DND-41 (cell line): ENCODE measurements around the gene DLG2.

Experiments
- ATAC-seq: fragments of 200-7000 bp; cut with Tn5 transposase; 3 replicates; pipeline ENCODE4 v1.9.1; 2021; ENCODE audit warnings: low read depth; ENCODE audit not compliant: insufficient read depth
- DNase-seq: peaks from one replicate; pipeline ENCODE4 v3.0.0-alpha.2; 2020
- H2AFZ ChIP-seq: 2 replicates; pipeline ENCODE4 v1.6.0; 2012; ENCODE audit warnings: low read depth, low read length
- H3K27ac ChIP-seq: 2 replicates; pipeline ENCODE4 v1.5.1; 2012; ENCODE audit warnings: low read length, inconsistent platforms
- H3K27me3 ChIP-seq: fragments of 200-600 bp; sonication (generic); 2 replicates; pipeline ENCODE4 v1.6.0; 2012; ENCODE audit warnings: low read length, mild to moderate bottlenecking, inconsistent platforms; ENCODE audit not compliant: insufficient read depth, poor library complexity
- H3K36me3 ChIP-seq: 2 replicates; pipeline ENCODE4 v1.5.1; 2012; ENCODE audit warnings: low read length, inconsistent platforms; ENCODE audit not compliant: insufficient read depth
- H3K4me1 ChIP-seq: 2 replicates; pipeline ENCODE4 v1.5.1; 2012; ENCODE audit warnings: mild to moderate bottlenecking, low read length; ENCODE audit not compliant: insufficient read depth
- H3K4me2 ChIP-seq: 2 replicates; pipeline ENCODE4 v1.6.0; 2012; ENCODE audit warnings: mild to moderate bottlenecking, moderate library complexity, low read length, inconsistent platforms; ENCODE audit not compliant: insufficient read depth
- H3K4me3 ChIP-seq, 2 experiments: fragments of 200-600 bp in 1 of 2; shearing (Covaris generic) in 1 of 2; 2 replicates each; pipeline ENCODE4 v1.5.1; 2012 to 2016; ENCODE audit warnings: inconsistent platforms in 2 of 2, low read length in 2 of 2, mild to moderate bottlenecking in 2 of 2, low read depth in 1 of 2, moderate library complexity in 1 of 2
- H3K79me2 ChIP-seq: 2 replicates; pipeline ENCODE4 v1.6.0; 2012; ENCODE audit warnings: low read length, inconsistent platforms; ENCODE audit not compliant: insufficient read depth
- H3K9ac ChIP-seq: 2 replicates; pipeline ENCODE4 v1.6.0; 2012; ENCODE audit warnings: low read depth, mild to moderate bottlenecking, inconsistent platforms, low read length, moderate library complexity
- H3K9me3 ChIP-seq: 2 replicates; pipeline ENCODE4 v1.5.1; 2012; ENCODE audit warnings: low read length, moderate library complexity, mild to moderate bottlenecking, inconsistent platforms; ENCODE audit not compliant: insufficient read depth, severe bottlenecking
- H4K20me1 ChIP-seq: 2 replicates; pipeline ENCODE4 v1.6.0; 2012; ENCODE audit warnings: low read length; ENCODE audit not compliant: insufficient read depth
- EZH2 ChIP-seq: IDR thresholded peaks from 3 replicates; pipeline ENCODE4 v1.6.1; 2012; ENCODE audit warnings: borderline replicate concordance, low read depth, mild to moderate bottlenecking, moderate library complexity, low read length, inconsistent platforms; ENCODE audit not compliant: severe bottlenecking
- TF ChIP-seq, protein P1 (sequence below): IDR thresholded peaks from 2 replicates; pipeline ENCODE4 v1.5.1; 2012; ENCODE audit warnings: borderline replicate concordance, low read length, moderate library complexity, mild to moderate bottlenecking; ENCODE audit not compliant: poor library complexity, severe bottlenecking; ENCODE audit errors: extremely low read depth

Gene DLG2

DNA sequence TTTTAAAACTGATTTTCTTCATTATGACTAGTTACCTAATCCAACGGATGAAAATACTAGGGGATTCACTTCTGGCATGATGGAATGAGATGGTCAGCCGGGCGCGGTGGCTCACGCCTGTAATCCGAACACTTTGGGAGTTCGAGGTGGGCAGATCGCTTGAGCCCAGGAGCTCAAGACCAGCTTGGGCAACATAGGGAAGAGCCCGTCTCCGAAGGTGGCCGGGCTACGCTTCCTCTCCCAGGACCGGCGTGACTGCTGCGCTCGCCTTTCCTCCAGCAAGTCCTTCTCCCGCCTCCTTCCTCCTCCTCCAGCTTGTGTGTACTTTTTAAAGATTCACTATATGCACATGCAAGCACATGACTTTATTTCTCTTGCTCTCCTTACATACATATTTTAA is 1835.6 kb downstream of the DLG2 start:
- H2AFZ ChIP-seq = no peak overlapping the region
- no peaks in the 10 kb centered on the region for H3K4me1 ChIP-seq
- TF ChIP-seq, protein P1, sequence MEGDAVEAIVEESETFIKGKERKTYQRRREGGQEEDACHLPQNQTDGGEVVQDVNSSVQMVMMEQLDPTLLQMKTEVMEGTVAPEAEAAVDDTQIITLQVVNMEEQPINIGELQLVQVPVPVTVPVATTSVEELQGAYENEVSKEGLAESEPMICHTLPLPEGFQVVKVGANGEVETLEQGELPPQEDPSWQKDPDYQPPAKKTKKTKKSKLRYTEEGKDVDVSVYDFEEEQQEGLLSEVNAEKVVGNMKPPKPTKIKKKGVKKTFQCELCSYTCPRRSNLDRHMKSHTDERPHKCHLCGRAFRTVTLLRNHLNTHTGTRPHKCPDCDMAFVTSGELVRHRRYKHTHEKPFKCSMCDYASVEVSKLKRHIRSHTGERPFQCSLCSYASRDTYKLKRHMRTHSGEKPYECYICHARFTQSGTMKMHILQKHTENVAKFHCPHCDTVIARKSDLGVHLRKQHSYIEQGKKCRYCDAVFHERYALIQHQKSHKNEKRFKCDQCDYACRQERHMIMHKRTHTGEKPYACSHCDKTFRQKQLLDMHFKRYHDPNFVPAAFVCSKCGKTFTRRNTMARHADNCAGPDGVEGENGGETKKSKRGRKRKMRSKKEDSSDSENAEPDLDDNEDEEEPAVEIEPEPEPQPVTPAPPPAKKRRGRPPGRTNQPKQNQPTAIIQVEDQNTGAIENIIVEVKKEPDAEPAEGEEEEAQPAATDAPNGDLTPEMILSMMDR = no peak
- no peak for TF ChIP-seq EZH2
- H3K79me2 ChIP-seq = no peaks in the 10 kb centered on the region
- no peaks in the 10 kb centered on the region for H4K20me1 ChIP-seq
- H3K27ac ChIP-seq = no peak overlapping the region
- no peak overlapping the region for H3K4me2 ChIP-seq
- no peak for ATAC-seq
- no peak for DNase-seq
- no peaks in the 10 kb centered on the region for H3K36me3 ChIP-seq
- H3K9me3 ChIP-seq = no peaks in the 10 kb centered on the region
- H3K27me3 ChIP-seq = no peaks in the 10 kb centered on the region
- H3K4me3 ChIP-seq = no peak overlapping the region
- H3K9ac ChIP-seq = no peak overlapping the region

DNA sequence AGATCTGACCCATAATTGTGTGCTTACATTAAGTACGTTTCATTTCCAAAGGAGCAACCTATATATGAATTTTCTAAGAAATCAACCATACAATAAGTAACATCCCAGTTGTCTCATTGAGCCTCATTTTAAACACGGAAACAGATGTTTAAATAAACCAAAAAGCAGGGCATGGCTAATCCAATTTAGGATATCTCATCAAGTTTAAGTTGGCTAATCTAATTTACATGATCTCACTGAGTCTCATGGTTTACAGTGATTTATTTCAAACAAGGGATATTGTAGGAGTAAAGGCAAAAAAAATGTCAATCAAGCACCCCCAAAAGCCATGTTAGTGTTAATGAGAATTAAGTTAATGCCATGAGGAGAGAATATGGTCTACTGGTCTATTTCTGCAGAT is 1841.2 kb downstream of the DLG2 start:
- H3K79me2 ChIP-seq = no peaks in the 10 kb centered on the region
- H3K9ac ChIP-seq = no peak overlapping the region
- DNase-seq (no peak), ATAC-seq (no peak)
- H3K27ac ChIP-seq = no peak overlapping the region
- H3K4me3 ChIP-seq = no peak overlapping the region
- H4K20me1 ChIP-seq = no peaks in the 10 kb centered on the region
- no peaks in the 10 kb centered on the region for H3K27me3 ChIP-seq
- no peaks in the 10 kb centered on the region for H3K36me3 ChIP-seq
- TF ChIP-seq EZH2 = no peak
- TF ChIP-seq, protein P1 = no peak
- no peaks in the 10 kb centered on the region for H3K9me3 ChIP-seq
- no peaks in the 10 kb centered on the region for H3K4me1 ChIP-seq
- no peak overlapping the region for H2AFZ ChIP-seq
- no peak overlapping the region for H3K4me2 ChIP-seq

GRCh38 chr11:83784419-83784818 is 1842.7 kb downstream of the DLG2 start:
- H2AFZ ChIP-seq = no peak overlapping the region
- H3K27ac ChIP-seq = no peak overlapping the region
- ATAC-seq (no peak), DNase-seq (no peak)
- no peak overlapping the region for H3K4me2 ChIP-seq
- H3K79me2 ChIP-seq = no peaks in the 10 kb centered on the region
- H3K27me3 ChIP-seq = no peaks in the 10 kb centered on the region
- H3K36me3 ChIP-seq = no peaks in the 10 kb centered on the region
- H3K9me3 ChIP-seq = no peaks in the 10 kb centered on the region
- no peak overlapping the region for H3K9ac ChIP-seq
- no peaks in the 10 kb centered on the region for H4K20me1 ChIP-seq
- no peaks in the 10 kb centered on the region for H3K4me1 ChIP-seq
- no peak overlapping the region for H3K4me3 ChIP-seq
- TF ChIP-seq, protein P1 = no peak
- TF ChIP-seq EZH2 = no peak

- no peaks in the 10 kb centered on the region for H3K79me2 ChIP-seq
- no peaks in the 10 kb centered on the region for H3K9me3 ChIP-seq
- no peak overlapping the region for H2AFZ ChIP-seq
- no peaks in the 10 kb centered on the region for H4K20me1 ChIP-seq
- H3K36me3 ChIP-seq = no peaks in the 10 kb centered on the region
- no peaks in the 10 kb centered on the region for H3K4me1 ChIP-seq
- no peak for TF ChIP-seq EZH2
- no peaks in the 10 kb centered on the region for H3K27me3 ChIP-seq
- DNase-seq = no peak
- no peak overlapping the region for H3K9ac ChIP-seq
- H3K27ac ChIP-seq = no peak overlapping the region
- no peak overlapping the region for H3K4me2 ChIP-seq
- ATAC-seq = no peak
- no peak overlapping the region for H3K4me3 ChIP-seq
Observed at GRCh38 chr11:83782329-83782728, 1844.8 kb downstream of the DLG2 start.
